GM06990 (cell line): ENCODE measurements around the gene RASSF10.

Source experiments
- DNase-seq: peaks from one replicate; pipeline ENCODE4 v3.0.0-alpha.2; 2011; ENCODE audit not compliant: insufficient read length; ENCODE audit errors: extremely low read depth
- H3K27me3 ChIP-seq: replicated peaks from 2 replicates; pipeline ENCODE4 v1.6.0; 2011; ENCODE audit warnings: low read length; ENCODE audit not compliant: control insufficient read depth, insufficient read depth
- H3K36me3 ChIP-seq: 2 replicates; pipeline ENCODE4 v1.5.1; 2011; ENCODE audit warnings: low read length; ENCODE audit not compliant: control insufficient read depth, insufficient read depth
- H3K4me3 ChIP-seq: replicated peaks from 2 replicates; pipeline ENCODE4 v1.5.1; 2011; ENCODE audit warnings: low read depth, mild to moderate bottlenecking, control low read depth, low read length
- TF ChIP-seq, protein P1 (sequence below): IDR thresholded peaks from 2 replicates; pipeline ENCODE4 v1.5.1; 2011; ENCODE audit warnings: low read length, control low read depth, mild to moderate bottlenecking, inconsistent platforms; ENCODE audit not compliant: insufficient read depth, poor library complexity, severe bottlenecking

RASSF10 gene

DNA sequence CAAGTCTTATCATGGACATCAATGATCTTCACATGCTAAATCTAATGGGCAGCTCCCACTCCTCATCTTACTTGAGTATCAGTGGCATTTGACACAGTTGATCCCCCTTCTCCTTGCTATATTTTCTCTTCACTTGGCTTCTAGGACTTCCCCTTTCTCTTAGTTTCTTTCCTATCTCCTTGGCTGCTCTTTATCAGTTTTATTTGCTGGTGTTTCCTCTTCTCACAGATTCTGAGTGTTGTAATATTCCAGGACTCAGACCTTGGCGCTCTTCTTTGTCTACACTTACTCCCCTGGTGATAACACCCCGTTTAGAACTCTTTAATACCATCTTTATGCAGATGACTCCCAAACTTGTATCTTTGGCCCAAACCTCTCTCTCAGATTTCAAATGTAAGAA lies 33.9 kb upstream of the RASSF10 start:
- H3K27me3 ChIP-seq, result no peaks in the 10 kb centered on the region; the same call in 1 of the 2 replicates
- no peaks in the 10 kb centered on the region for H3K36me3 ChIP-seq
- TF ChIP-seq, protein P1, sequence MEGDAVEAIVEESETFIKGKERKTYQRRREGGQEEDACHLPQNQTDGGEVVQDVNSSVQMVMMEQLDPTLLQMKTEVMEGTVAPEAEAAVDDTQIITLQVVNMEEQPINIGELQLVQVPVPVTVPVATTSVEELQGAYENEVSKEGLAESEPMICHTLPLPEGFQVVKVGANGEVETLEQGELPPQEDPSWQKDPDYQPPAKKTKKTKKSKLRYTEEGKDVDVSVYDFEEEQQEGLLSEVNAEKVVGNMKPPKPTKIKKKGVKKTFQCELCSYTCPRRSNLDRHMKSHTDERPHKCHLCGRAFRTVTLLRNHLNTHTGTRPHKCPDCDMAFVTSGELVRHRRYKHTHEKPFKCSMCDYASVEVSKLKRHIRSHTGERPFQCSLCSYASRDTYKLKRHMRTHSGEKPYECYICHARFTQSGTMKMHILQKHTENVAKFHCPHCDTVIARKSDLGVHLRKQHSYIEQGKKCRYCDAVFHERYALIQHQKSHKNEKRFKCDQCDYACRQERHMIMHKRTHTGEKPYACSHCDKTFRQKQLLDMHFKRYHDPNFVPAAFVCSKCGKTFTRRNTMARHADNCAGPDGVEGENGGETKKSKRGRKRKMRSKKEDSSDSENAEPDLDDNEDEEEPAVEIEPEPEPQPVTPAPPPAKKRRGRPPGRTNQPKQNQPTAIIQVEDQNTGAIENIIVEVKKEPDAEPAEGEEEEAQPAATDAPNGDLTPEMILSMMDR, result no peak
- H3K4me3 ChIP-seq, result no peak overlapping the region
- no peak for DNase-seq

- DNase-seq, result no peak
- Histone ChIP-seq H3K27me3 (no peaks in the 10 kb centered on the region), H3K36me3 (no peaks in the 10 kb centered on the region), H3K4me3 (no peak overlapping the region)
- TF ChIP-seq, protein P1, result no peak
These were observed 29.0 kb upstream of the RASSF10 start for GRCh38 chr11:12979928-12980689.

- Histone ChIP-seq H3K4me3 (no peak overlapping the region), H3K36me3 (no peaks in the 10 kb centered on the region), H3K27me3 (no peaks in the 10 kb centered on the region)
- TF ChIP-seq, protein P1, result no peak
- DNase-seq, result no peak
These were observed 27.2 kb upstream of the RASSF10 start for GRCh38 chr11:12981676-12982522.

DNA sequence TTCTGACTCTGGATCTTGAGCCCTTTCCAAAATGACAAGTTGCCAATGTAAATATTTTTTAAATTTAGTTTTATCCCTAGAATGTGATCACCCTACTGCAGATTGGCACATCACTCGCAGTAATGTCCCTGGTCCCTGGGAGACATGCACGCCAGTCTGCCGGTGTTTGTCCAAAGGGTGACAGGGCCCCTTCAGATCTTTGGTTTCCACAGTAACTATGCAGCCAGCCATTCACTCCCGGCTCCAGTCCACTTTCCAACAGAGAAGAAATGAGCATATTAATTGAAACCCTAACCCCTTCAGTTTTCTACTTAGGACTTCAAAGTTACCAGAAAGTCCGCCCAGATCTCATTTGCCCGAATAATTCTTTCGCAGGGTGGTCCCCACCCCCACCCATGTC lies 25.8 kb upstream of the RASSF10 start:
- TF ChIP-seq, protein P1, result no peak
- no peaks in the 10 kb centered on the region for H3K27me3 ChIP-seq
- no peak overlapping the region for H3K4me3 ChIP-seq
- no peak for DNase-seq
- H3K36me3 ChIP-seq, result no peaks in the 10 kb centered on the region

GRCh38 chr11:12986194-12986898 lies 22.8 kb upstream of the RASSF10 start:
- DNase-seq, result no peak
- TF ChIP-seq, protein P1, result no peak
- H3K4me3 ChIP-seq, result no peak overlapping the region
- H3K27me3 ChIP-seq, result no peaks in the 10 kb centered on the region
- no peaks in the 10 kb centered on the region for H3K36me3 ChIP-seq
